22Rv1 (cell line): Measurements from ENCODE around the gene IMP3.

Experiments
- CTCF ChIP-seq: fragments of 450-650 bp; IDR thresholded peaks from 2 replicates; pipeline ENCODE4 v1.5.1; 2017; ENCODE audit warnings: mild to moderate bottlenecking
- ZFX ChIP-seq: fragments of 450-650 bp; IDR thresholded peaks from 2 replicates; pipeline ENCODE4 v1.6.1; 2017; ENCODE audit warnings: antibody characterized with exemption, borderline replicate concordance

- no peak for TF ChIP-seq CTCF
- no peak for TF ChIP-seq ZFX
These were observed 9.8 kb upstream of the IMP3 start for GRCh38 chr15:75649848-75650247.
